Fibroblast of lung (primary cell): ENCODE data around the gene NDUFS8. TPM values are rescaled to one million over a fixed set of nuclear protein-coding genes. Genes with fewer than 3 reads are reported as not detected.

ENCODE experiments used
- DNase-seq, 2 donors: peaks; one replicate each; pipeline versions ENCODE4 v3.0.0 to v3.0.0-alpha.2; 2010; ENCODE audit warnings: low read depth in 2 of 2
- H2AFZ ChIP-seq: 2 replicates; pipeline ENCODE4 v1.5.1; 2012; ENCODE audit warnings: low read length, control low read depth, inconsistent platforms
- H3K27ac ChIP-seq: 2 replicates; pipeline ENCODE4 v1.5.1; 2011; ENCODE audit warnings: low read length, control low read depth; ENCODE audit not compliant: insufficient read depth
- H3K27me3 ChIP-seq: 2 replicates; pipeline ENCODE4 v1.5.1; 2011; ENCODE audit warnings: mild to moderate bottlenecking, low read length; ENCODE audit not compliant: control insufficient read depth, insufficient read depth
- H3K36me3 ChIP-seq: 2 replicates; pipeline ENCODE4 v1.5.1; 2011; ENCODE audit warnings: low read length; ENCODE audit not compliant: control insufficient read depth, insufficient read depth
- H3K4me1 ChIP-seq: 2 replicates; pipeline ENCODE4 v1.5.1; 2011; ENCODE audit warnings: low read length; ENCODE audit not compliant: control insufficient read depth, insufficient read depth; ENCODE audit errors: extremely low read depth
- H3K4me2 ChIP-seq: 2 replicates; pipeline ENCODE4 v1.5.1; 2011; ENCODE audit warnings: low read length, control low read depth; ENCODE audit not compliant: insufficient read depth; ENCODE audit errors: extremely low read depth
- H3K4me3 ChIP-seq, 4 experiments: fragments of 200-600 bp in 1 of 4; sonication (generic) in 1 of 4; replicated peaks in 1 of 4; 2 replicates each; pipeline ENCODE4 v1.5.1; 2011 to 2016; ENCODE audit warnings: low read length in 4 of 4, low read depth in 3 of 4, mild to moderate bottlenecking in 3 of 4, control low read depth in 2 of 4, inconsistent platforms in 1 of 4, mixed read lengths in 1 of 4; ENCODE audit not compliant: insufficient read depth in 1 of 4; ENCODE audit errors: control extremely low read depth in 1 of 4
- H3K79me2 ChIP-seq: 2 replicates; pipeline ENCODE4 v1.5.1; 2012; ENCODE audit warnings: mild to moderate bottlenecking, low read length, inconsistent platforms; ENCODE audit not compliant: control insufficient read depth, insufficient read depth
- H3K9ac ChIP-seq: 2 replicates; pipeline ENCODE4 v1.5.1; 2011; ENCODE audit warnings: mild to moderate bottlenecking, low read length, control low read depth; ENCODE audit not compliant: insufficient read depth
- H3K9me3 ChIP-seq: 2 replicates; pipeline ENCODE4 v1.5.1; 2012; ENCODE audit warnings: low read depth, low read length; ENCODE audit not compliant: control insufficient read depth, insufficient read depth
- H4K20me1 ChIP-seq: 2 replicates; pipeline ENCODE4 v1.5.1; 2011; ENCODE audit warnings: low read length; ENCODE audit not compliant: control insufficient read depth, insufficient read depth; ENCODE audit errors: extremely low read depth
- CTCF ChIP-seq, 2 donors: IDR thresholded peaks in 1 of 2; conservative IDR thresholded peaks in 1 of 2; 1 replicate in 1 of 2; 2 replicates in 1 of 2; pipeline ENCODE4 v1.5.1; 2011 to 2012; ENCODE audit warnings: low read length in 2 of 2, control low read depth in 1 of 2, inconsistent platforms in 1 of 2, low read depth in 1 of 2, mild to moderate bottlenecking in 1 of 2
- EZH2 ChIP-seq: IDR thresholded peaks from 2 replicates; pipeline ENCODE4 v1.5.1; 2012; ENCODE audit warnings: low read length, control low read depth, mild to moderate bottlenecking; ENCODE audit errors: missing control alignments
- polyA plus RNA-seq, 2 donors: library from polyadenylated mRNA; depleted of rRNA in 1 of 2; stranded (reverse) in 1 of 2; unstranded in 1 of 2; fragments of >200 nt; gene quantifications; 2 replicates each; pipeline ENCODE4 v1.2.1, GENCODE V29; 2011 to 2012; ENCODE audit warnings: missing spikeins in 1 of 2
- total RNA-seq: library from RNA; depleted of rRNA; stranded (reverse); fragments of >200 nt; gene quantifications from 2 replicates; pipeline ENCODE4 v1.2.1, GENCODE V29; 2014

NDUFS8 gene
- total and polyA plus RNA-seq, 2 donors (not counting 1 experiment from before 2014, with no cell fraction given), result 36.3 to 148 TPM

GRCh38 chr11:68032997-68033707, 2.7 kb downstream of the NDUFS8 start:
- peaks cover 8% of the 10 kb centered on the region for H3K36me3 ChIP-seq

GRCh38 chr11:68033708-68034045, 3.2 kb downstream of the NDUFS8 start:
- Histone ChIP-seq H3K4me3 (no peak overlapping the region), H3K79me2 (peaks cover 15% of the 10 kb centered on the region), H3K4me2 (no peak overlapping the region), H3K27ac (no peak overlapping the region), H3K9me3 (no peaks in the 10 kb centered on the region), H3K27me3 (no peaks in the 10 kb centered on the region), H2AFZ (no peak overlapping the region), H3K9ac (no peak overlapping the region), H4K20me1 (no peaks in the 10 kb centered on the region), H3K4me1 (peaks cover 13% of the 10 kb centered on the region), H3K36me3 (peaks cover 8% of the 10 kb centered on the region)
- TF ChIP-seq CTCF (conservative IDR thresholded peaks at IDR 0.05 in 1 of 2, IDR thresholded peaks at IDR 0.05 in 1 of 2; ENCODE audit: low read depth in 1 of 2, low read length in 2 of 2) (no peak), EZH2 (no peak)
- no peak for DNase-seq

More at GRCh38 chr11:68032997-68033707, 2.7 kb downstream of the NDUFS8 start:
- H3K4me1 ChIP-seq, result peaks cover 8% of the 10 kb centered on the region
- no peak overlapping the region for H3K9ac ChIP-seq
- H3K4me3 ChIP-seq, result no peak overlapping the region
- TF ChIP-seq EZH2, result no peak
- no peak for TF ChIP-seq CTCF (conservative IDR thresholded peaks at IDR 0.05 in 1 of 2, IDR thresholded peaks at IDR 0.05 in 1 of 2; ENCODE audit: low read depth in 1 of 2, low read length in 2 of 2)
- DNase-seq, result no peak
- no peaks in the 10 kb centered on the region for H3K9me3 ChIP-seq
- H3K27ac ChIP-seq, result no peak overlapping the region
- no peaks in the 10 kb centered on the region for H3K27me3 ChIP-seq
- H4K20me1 ChIP-seq, result no peaks in the 10 kb centered on the region
- H3K79me2 ChIP-seq, result peaks cover 15% of the 10 kb centered on the region
- no peak overlapping the region for H3K4me2 ChIP-seq
- H2AFZ ChIP-seq, result no peak overlapping the region

GRCh38 chr11:68035266-68035876, 4.9 kb downstream of the NDUFS8 start:
- TF ChIP-seq EZH2, result no peak
- no peak for TF ChIP-seq CTCF (conservative IDR thresholded peaks at IDR 0.05 in 1 of 2, IDR thresholded peaks at IDR 0.05 in 1 of 2; ENCODE audit: low read depth in 1 of 2, low read length in 2 of 2)
- Histone ChIP-seq H3K4me2 (no peak overlapping the region), H4K20me1 (no peaks in the 10 kb centered on the region), H3K4me3 (no peak overlapping the region), H3K9me3 (no peaks in the 10 kb centered on the region), H3K27ac (no peak overlapping the region), H3K9ac (no peak overlapping the region), H3K27me3 (no peaks in the 10 kb centered on the region), H2AFZ (no peak overlapping the region), H3K79me2 (peaks cover 28% of the 10 kb centered on the region), H3K4me1 (peaks cover 6% of the 10 kb centered on the region), H3K36me3 (peaks cover 8% of the 10 kb centered on the region)
- no peak for DNase-seq
